SHP77 (cell line): Measurements from ENCODE around the gene MPRIP.
"Not testable (repeated sequence)": the region's sequence is repeated elsewhere in the genome, so short reads cannot be mapped to it uniquely, and the experiment has no call there.

Experiments
- DNase-seq, 2 experiments: peaks; one replicate each; lab custom pipeline; 2025; lab: John Stamatoyannopoulos, UW

The MPRIP gene

GRCh38 chr17:17128476-17129075, 86.3 kb downstream of the MPRIP start:
- DNase-seq, result no peak

GRCh38 chr17:17129466-17129865, 87.2 kb downstream of the MPRIP start:
- peak; percentile 54 to 57 for DNase-seq

GRCh38 chr17:17130077-17130844, 88.0 kb downstream of the MPRIP start:
- DNase-seq, result no peak

GRCh38 chr17:17131839-17132238, 89.6 kb downstream of the MPRIP start:
- DNase-seq, result no peak

- DNase-seq, result no peak
Observed at GRCh38 chr17:17132746-17133145, 90.5 kb downstream of the MPRIP start.

GRCh38 chr17:17134051-17134956, 92.0 kb downstream of the MPRIP start:
- DNase-seq, result no peak

- DNase-seq, result peak; percentile 43 to 71
Observed at GRCh38 chr17:17134957-17135333, 92.7 kb downstream of the MPRIP start.

- not testable (repeated sequence) for DNase-seq
Observed at GRCh38 chr17:17136221-17136620, 94.0 kb downstream of the MPRIP start.

- no peak for DNase-seq
Observed at GRCh38 chr17:17137731-17138585, 95.7 kb downstream of the MPRIP start.

GRCh38 chr17:17139972-17140589, 97.8 kb downstream of the MPRIP start:
- peak; percentile 50 to 62 for DNase-seq

GRCh38 chr17:17140590-17140980, 98.3 kb downstream of the MPRIP start:
- DNase-seq, result no peak

GRCh38 chr17:17141279-17141678, 99.0 kb downstream of the MPRIP start:
- DNase-seq, result no peak

- peak; percentile 22 to 54 for DNase-seq
Observed at GRCh38 chr17:17141860-17142552, 99.7 kb downstream of the MPRIP start.

- DNase-seq, result no peak
Observed at GRCh38 chr17:17142556-17142955, 100.3 kb downstream of the MPRIP start.

GRCh38 chr17:17143501-17143900, 101.2 kb downstream of the MPRIP start:
- DNase-seq, result no peak

GRCh38 chr17:17144061-17144460, 101.8 kb downstream of the MPRIP start:
- DNase-seq, result no peak

GRCh38 chr17:17144916-17145665, 102.8 kb downstream of the MPRIP start:
- no peak for DNase-seq

GRCh38 chr17:17146786-17147406, 104.6 kb downstream of the MPRIP start:
- peak; percentile 65 to 73 for DNase-seq

GRCh38 chr17:17147821-17148220, 105.6 kb downstream of the MPRIP start:
- DNase-seq, result no peak
